ENCODE data around the gene SPTBN1.
"Not testable (repeated sequence)": the region's sequence is repeated elsewhere in the genome, so short reads cannot be mapped to it uniquely, and the experiment has no call there.

Gene SPTBN1

GRCh38 chr2:54525321-54525720, 69.2 kb downstream of the SPTBN1 start:
- H3K4me3 ChIP-seq (ENCODE audit: low read depth, low read length), result no peak overlapping the region
- TF ChIP-seq, protein P1, sequence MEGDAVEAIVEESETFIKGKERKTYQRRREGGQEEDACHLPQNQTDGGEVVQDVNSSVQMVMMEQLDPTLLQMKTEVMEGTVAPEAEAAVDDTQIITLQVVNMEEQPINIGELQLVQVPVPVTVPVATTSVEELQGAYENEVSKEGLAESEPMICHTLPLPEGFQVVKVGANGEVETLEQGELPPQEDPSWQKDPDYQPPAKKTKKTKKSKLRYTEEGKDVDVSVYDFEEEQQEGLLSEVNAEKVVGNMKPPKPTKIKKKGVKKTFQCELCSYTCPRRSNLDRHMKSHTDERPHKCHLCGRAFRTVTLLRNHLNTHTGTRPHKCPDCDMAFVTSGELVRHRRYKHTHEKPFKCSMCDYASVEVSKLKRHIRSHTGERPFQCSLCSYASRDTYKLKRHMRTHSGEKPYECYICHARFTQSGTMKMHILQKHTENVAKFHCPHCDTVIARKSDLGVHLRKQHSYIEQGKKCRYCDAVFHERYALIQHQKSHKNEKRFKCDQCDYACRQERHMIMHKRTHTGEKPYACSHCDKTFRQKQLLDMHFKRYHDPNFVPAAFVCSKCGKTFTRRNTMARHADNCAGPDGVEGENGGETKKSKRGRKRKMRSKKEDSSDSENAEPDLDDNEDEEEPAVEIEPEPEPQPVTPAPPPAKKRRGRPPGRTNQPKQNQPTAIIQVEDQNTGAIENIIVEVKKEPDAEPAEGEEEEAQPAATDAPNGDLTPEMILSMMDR (IDR thresholded peaks at IDR 0.05; ENCODE audit: low read depth, low read length), result no peak

- TF ChIP-seq, protein P1 (IDR thresholded peaks at IDR 0.05; ENCODE audit: low read depth, low read length), result no peak
- no peak overlapping the region for H3K4me3 ChIP-seq (ENCODE audit: low read depth, low read length)
Measured at GRCh38 chr2:54526226-54526879, 70.2 kb downstream of the SPTBN1 start.

DNA sequence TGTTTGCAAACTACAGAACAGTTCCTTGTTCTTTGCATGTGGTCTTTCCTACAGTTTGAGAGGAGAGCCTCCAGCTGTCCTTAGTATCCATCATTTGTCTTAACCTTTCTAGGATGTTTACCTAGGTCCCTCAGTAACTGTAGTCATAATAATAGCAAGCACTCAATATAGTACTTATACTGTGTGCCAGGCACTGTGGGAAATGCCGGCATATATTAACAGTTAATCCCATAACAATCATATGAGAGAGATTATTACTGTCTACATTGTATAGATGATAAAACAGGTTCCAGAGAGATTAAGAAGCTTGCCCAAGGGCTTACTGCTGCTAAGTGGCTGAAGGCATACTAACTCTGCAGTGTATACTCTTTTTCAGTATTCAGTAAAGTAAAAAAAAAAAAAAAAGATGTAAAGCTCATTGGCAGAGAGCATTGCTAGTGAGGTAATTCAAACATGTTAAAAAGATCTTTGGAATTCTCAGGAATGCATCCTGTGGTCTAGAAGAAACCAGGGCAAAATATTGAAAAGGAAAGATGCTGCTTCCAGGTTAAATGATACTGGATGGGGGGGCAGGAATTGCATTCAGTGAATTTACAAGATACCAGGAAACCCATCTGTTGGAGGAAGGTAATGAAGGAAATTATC, 72.3 kb downstream of the SPTBN1 start:
- no peak overlapping the region for H3K4me3 ChIP-seq (ENCODE audit: low read depth, low read length)
- TF ChIP-seq, protein P1 (IDR thresholded peaks at IDR 0.05; ENCODE audit: low read depth, low read length), result no peak

DNA sequence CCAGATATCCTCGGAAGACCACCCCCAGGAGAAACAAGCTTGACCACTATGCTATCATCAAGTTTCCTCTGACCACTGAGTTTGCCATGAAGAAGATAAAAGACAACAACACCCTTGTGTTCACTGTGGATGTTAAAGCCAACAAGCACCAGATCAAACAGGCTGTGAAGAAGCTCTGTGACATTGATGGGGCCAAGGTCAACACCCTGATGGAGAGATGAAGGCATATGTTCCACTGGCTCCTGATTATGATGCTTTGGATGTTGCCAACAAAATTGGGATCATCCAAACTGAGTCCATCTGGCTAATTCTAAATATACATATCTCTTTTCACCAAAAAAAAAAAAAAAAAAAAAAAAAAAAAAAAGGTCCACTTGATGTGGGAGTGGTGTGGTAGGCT, 73.4 kb downstream of the SPTBN1 start:
- not testable (repeated sequence) for H3K4me3 ChIP-seq (ENCODE audit: low read depth, low read length)

GRCh38 chr2:54529935-54530334, 73.8 kb downstream of the SPTBN1 start:
- no peak overlapping the region for H3K4me3 ChIP-seq (ENCODE audit: low read depth, low read length)
- TF ChIP-seq, protein P1 (IDR thresholded peaks at IDR 0.05; ENCODE audit: low read depth, low read length), result no peak

DNA sequence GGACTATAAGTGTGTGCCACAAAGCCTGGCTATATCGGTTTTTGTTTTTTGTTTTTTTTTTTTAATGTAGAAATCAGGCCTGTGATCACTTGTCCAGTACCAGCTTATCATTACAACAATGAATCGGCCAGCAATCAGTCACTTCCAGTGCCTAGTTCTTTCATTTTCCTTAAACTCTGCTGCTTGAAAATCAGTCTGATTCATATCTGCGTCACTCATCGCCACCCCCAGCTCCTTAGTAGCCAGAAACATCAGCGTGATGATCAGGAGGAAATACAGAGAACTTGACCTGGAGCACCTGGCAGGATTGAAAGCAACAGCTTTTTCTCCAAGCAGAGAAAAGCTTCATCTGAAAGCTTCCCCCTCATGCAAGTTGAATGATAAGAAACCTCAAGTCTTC, 75.4 kb downstream of the SPTBN1 start:
- H3K4me3 ChIP-seq (ENCODE audit: low read depth, low read length), result no peak overlapping the region
- TF ChIP-seq, protein P1 (IDR thresholded peaks at IDR 0.05; ENCODE audit: low read depth, low read length), result no peak

- TF ChIP-seq, protein P1 (IDR thresholded peaks at IDR 0.05; ENCODE audit: low read depth, low read length), result no peak
Measured at GRCh38 chr2:54534221-54534620, 78.1 kb downstream of the SPTBN1 start.

More at GRCh38 chr2:54534221-54534620, 78.1 kb downstream of the SPTBN1 start:
- no peak overlapping the region for H3K4me3 ChIP-seq (ENCODE audit: low read depth, low read length)

Data from WI38 (cell line).